Measurements from ENCODE around the gene ACVRL1. TPM values are rescaled to one million over a fixed set of nuclear protein-coding genes. Genes with fewer than 3 reads are reported as not detected.

The ACVRL1 gene
- total RNA-seq, 4 donors from 2014 or later: 68.4 to 318 (median 80.7) TPM

DNA sequence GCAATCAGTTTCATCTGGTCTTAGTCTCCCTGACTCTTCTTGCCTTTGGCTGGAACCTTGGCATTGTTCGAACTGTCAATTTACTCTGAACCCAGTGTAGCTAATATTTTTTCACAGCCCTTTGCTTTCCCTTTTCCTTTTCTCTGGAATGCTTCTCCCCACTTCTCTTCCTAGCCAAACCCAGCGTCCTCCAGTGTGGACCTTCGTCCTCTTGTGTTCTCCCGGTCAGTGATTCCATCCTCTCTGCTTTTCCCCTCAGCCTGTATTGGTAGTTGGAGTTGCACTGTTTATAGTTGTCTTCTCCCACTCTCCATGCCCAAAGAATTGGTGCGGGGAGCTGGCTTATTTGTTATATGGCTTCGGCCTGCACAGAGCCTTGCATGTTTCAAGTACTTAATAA lies 53.6 kb downstream of the ACVRL1 start:
- Histone ChIP-seq H3K4me3 (no peak overlapping the region), H3K27ac (no peak overlapping the region), H3K27me3 (no peaks in the 10 kb centered on the region), H3K36me3 (peaks cover 0 to 4% (median 0%) of the 10 kb centered on the region in 3 donors), H3K4me1 (peaks cover 0 to 44% (median 17%) of the 10 kb centered on the region in 4 donors), H3K9me3 (no peaks in the 10 kb centered on the region)
- no peak for TF ChIP-seq EP300 (IDR thresholded peaks at IDR 0.05)
- TF ChIP-seq POLR2A (IDR thresholded peaks at IDR 0.05): no peak
- TF ChIP-seq, protein P1, sequence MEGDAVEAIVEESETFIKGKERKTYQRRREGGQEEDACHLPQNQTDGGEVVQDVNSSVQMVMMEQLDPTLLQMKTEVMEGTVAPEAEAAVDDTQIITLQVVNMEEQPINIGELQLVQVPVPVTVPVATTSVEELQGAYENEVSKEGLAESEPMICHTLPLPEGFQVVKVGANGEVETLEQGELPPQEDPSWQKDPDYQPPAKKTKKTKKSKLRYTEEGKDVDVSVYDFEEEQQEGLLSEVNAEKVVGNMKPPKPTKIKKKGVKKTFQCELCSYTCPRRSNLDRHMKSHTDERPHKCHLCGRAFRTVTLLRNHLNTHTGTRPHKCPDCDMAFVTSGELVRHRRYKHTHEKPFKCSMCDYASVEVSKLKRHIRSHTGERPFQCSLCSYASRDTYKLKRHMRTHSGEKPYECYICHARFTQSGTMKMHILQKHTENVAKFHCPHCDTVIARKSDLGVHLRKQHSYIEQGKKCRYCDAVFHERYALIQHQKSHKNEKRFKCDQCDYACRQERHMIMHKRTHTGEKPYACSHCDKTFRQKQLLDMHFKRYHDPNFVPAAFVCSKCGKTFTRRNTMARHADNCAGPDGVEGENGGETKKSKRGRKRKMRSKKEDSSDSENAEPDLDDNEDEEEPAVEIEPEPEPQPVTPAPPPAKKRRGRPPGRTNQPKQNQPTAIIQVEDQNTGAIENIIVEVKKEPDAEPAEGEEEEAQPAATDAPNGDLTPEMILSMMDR (IDR thresholded peaks at IDR 0.05): no peak
- no peak for DNase-seq (ENCODE audit: low spot score in 2 of 2)
- WGBS, 2 donors: 88 to 90% methylated on average over 6 of the region's 6 CpGs

DNA sequence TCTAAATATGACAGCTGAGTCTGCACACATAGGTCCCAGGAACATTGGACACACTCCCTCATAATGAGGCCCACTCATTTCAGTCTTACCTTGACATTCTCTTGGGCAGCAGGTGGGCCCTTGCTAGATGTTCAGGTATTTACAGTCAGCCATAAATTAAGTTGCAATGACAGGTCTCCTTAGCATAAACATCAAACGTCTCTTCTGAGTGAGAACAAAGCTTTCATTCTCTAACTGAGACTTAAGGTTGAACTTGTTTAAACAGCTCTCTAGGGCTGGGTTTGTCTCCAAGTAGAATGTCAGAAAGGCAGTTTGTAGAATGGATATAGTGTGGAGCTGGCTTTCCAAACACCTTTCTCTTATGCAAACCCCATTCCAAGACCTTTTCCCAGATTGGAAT lies 54.5 kb downstream of the ACVRL1 start:
- H3K4me3 ChIP-seq: no peak overlapping the region
- no peaks in the 10 kb centered on the region for H3K9me3 ChIP-seq
- H3K27ac ChIP-seq: no peak overlapping the region
- WGBS, 2 donors: 10 to 13% methylated on average over 1 of the region's 1 CpG
- peaks cover 0 to 4% (median 0%) of the 10 kb centered on the region in 3 donors for H3K36me3 ChIP-seq
- TF ChIP-seq, protein P1 (IDR thresholded peaks at IDR 0.05): no peak
- no peak for TF ChIP-seq POLR2A (IDR thresholded peaks at IDR 0.05)
- DNase-seq (ENCODE audit: low spot score in 2 of 2): no peak
- H3K27me3 ChIP-seq: no peaks in the 10 kb centered on the region
- H3K4me1 ChIP-seq: peaks cover 0 to 43% (median 17%) of the 10 kb centered on the region in 4 donors

DNA sequence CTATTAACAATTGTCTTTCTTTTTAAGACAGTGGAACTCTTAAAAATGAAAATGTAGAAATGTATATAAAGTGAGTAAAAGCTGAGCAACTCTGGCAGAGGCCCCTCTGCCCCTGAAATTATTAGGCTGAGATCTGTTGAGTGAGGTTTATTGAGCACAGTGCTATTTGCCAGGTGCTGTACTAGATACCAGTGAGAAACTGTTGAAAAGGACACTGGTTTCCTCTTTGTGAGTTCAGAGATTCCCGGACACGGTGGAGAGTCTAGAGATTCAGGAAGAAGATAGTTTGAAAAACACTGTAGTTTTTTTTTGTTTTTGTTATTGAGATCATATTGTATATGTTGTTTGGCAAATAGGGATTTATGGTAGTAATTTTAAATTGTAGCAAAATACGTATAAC lies 55.4 kb downstream of the ACVRL1 start:
- DNase-seq (ENCODE audit: low spot score in 2 of 2): no peak
- H3K4me3 ChIP-seq: no peak overlapping the region
- 84 to 86% methylated on average over 3 of the region's 3 CpGs for WGBS, 2 donors
- H3K9me3 ChIP-seq: no peaks in the 10 kb centered on the region
- no peaks in the 10 kb centered on the region for H3K27me3 ChIP-seq
- TF ChIP-seq EP300 (IDR thresholded peaks at IDR 0.05) (no peak), POLR2A (IDR thresholded peaks at IDR 0.05) (no peak)
- TF ChIP-seq, protein P1 (IDR thresholded peaks at IDR 0.05): no peak
- peaks cover 0 to 35% (median 17%) of the 10 kb centered on the region in 4 donors for H3K4me1 ChIP-seq
- peaks cover 0 to 4% (median 0%) of the 10 kb centered on the region in 3 donors for H3K36me3 ChIP-seq
- H3K27ac ChIP-seq: no peak overlapping the region

DNA sequence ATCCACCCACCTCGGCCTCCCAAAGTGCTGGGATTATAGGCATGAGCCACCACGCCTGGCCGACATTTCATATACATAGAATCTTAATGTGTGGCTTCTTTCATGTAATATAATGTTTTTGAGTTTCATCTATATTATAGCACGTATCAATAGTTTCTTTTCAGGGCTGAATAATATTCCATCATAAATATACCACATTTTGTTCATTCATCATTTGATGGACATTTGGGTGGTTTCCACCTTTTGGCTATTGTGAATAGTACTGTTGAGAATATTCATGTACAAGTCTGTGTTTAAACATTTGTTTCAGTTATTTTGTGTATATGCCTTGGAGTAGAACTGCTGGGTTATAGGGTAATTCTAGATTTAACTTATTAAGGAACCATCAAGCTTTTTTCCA lies 56.2 kb downstream of the ACVRL1 start:
- no peak for DNase-seq (ENCODE audit: low spot score in 2 of 2)
- Histone ChIP-seq H3K27ac (no peak overlapping the region), H3K4me3 (no peak overlapping the region), H3K27me3 (no peaks in the 10 kb centered on the region), H3K9me3 (no peaks in the 10 kb centered on the region), H3K4me1 (peaks cover 0 to 35% (median 16%) of the 10 kb centered on the region in 4 donors), H3K36me3 (peaks cover 0 to 4% (median 0%) of the 10 kb centered on the region in 3 donors)
- TF ChIP-seq, protein P1 (IDR thresholded peaks at IDR 0.05): no peak
- TF ChIP-seq POLR2A (IDR thresholded peaks at IDR 0.05) (no peak), EP300 (IDR thresholded peaks at IDR 0.05) (no peak)
- WGBS, 2 donors: 97 to 98% methylated on average over 4 of the region's 4 CpGs

DNA sequence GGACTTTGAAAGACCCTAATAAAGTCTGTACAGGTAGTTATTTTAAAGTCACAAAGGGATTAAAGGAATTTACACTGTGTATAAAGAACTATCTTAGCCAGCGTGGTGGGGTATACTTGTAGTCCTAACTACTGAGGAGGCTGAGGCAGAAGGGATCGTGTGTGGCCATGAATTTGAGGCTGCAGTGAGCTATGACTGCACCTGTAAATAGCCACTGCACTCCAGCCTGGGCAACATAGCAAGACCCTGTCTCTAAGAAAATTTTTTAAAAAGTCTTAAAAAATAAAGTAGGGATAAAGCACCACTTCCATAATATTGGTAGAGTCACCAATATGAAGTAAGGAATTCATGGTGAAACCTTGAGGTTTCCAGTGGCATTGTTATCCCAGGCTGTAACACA lies 62.3 kb downstream of the ACVRL1 start:
- no peak for DNase-seq (ENCODE audit: low spot score in 2 of 2)
- TF ChIP-seq EP300 (IDR thresholded peaks at IDR 0.05) (no peak), POLR2A (IDR thresholded peaks at IDR 0.05) (no peak)
- TF ChIP-seq, protein P1 (IDR thresholded peaks at IDR 0.05): no peak
- peaks cover 4 to 41% (median 29%) of the 10 kb centered on the region in 4 donors for H3K4me1 ChIP-seq
- WGBS, 2 donors: 87 to 98% methylated on average over 2 of the region's 2 CpGs
- no peak overlapping the region for H3K4me3 ChIP-seq
- no peak overlapping the region for H3K27ac ChIP-seq
- H3K9me3 ChIP-seq: no peaks in the 10 kb centered on the region
- H3K36me3 ChIP-seq: no peaks in the 10 kb centered on the region
- H3K27me3 ChIP-seq: no peaks in the 10 kb centered on the region

All from tibial nerve (tissue), 4 donors.